Body of pancreas (tissue), 4 donors: ENCODE data around the gene CARMIL3. TPM values are rescaled to one million over a fixed set of nuclear protein-coding genes. Genes with fewer than 3 reads are reported as not detected.

ENCODE experiments used
- ATAC-seq: fragments of 150-250 bp; one replicate; pipeline ENCODE4 v1.9.1; 2016
- DNase-seq, 4 donors: peaks; one replicate each; pipeline ENCODE4 v3.0.0-alpha.2; 2019
- H3K27ac ChIP-seq, 4 donors: fragments of 200-600 bp; sonication (generic); 1 replicate in 3 of 4; 2 replicates in 1 of 4; pipeline versions ENCODE4 v1.5.1 to v1.6.1; 2016 to 2019; ENCODE audit warnings: mild to moderate bottlenecking in 1 of 4, mixed read lengths in 1 of 4, moderate library complexity in 1 of 4
- H3K27me3 ChIP-seq, 2 donors: fragments of 200-600 bp; sonication (generic); one replicate each; pipeline ENCODE4 v1.6.0; 2016; ENCODE audit warnings: mild to moderate bottlenecking in 1 of 2
- H3K36me3 ChIP-seq, 2 donors: fragments of 200-600 bp; sonication (generic); replicated peaks in 1 of 2; 2 replicates each; pipeline ENCODE4 v1.5.1; 2016; ENCODE audit warnings: low read depth in 2 of 2; ENCODE audit not compliant: insufficient read depth in 1 of 2
- H3K4me1 ChIP-seq: fragments of 200-600 bp; sonication (generic); one replicate; pipeline ENCODE4 v1.6.0; 2016
- H3K4me3 ChIP-seq, 2 donors: fragments of 200-600 bp; sonication (generic); 1 replicate in 1 of 2; 2 replicates in 1 of 2; pipeline ENCODE4 v1.5.1; 2016 to 2019
- H3K9me3 ChIP-seq, 3 donors: fragments of 200-600 bp; sonication (generic); 1 replicate in 2 of 3; 2 replicates in 1 of 3; pipeline ENCODE4 v1.5.1; 2016
- POLR2A ChIP-seq, 3 donors: fragments of 450-650 bp; IDR thresholded peaks; one replicate each; pipeline ENCODE4 v1.6.1; 2016; ENCODE audit warnings: antibody characterized with exemption in 3 of 3, mild to moderate bottlenecking in 2 of 3
- WGBS, 2 donors: methylation state at CpG; one replicate each; pipeline ENCODE4 v1.1.5; 2017; 5-methylcytosine and 5-hydroxymethylcytosine counted together
- intact Hi-C: fragments of 100-400 bp; cut with DNase I; formaldehyde crosslinking; loops from one replicate; pipeline ENCODE4 v1.15.1; 2023
- total RNA-seq, 2 donors: library from RNA; depleted of rRNA; stranded (reverse); fragments of >200 nt; gene quantifications; one replicate each; pipeline ENCODE4 v1.1.0, GENCODE V29; 2016
- TF ChIP-seq, protein P1 (sequence below), 7 experiments: fragments of 450-650 bp in 4 of 7; fragments of 200-600 bp in 3 of 7; sonication (generic) in 3 of 7; IDR thresholded peaks; one replicate each; pipeline ENCODE4 v1.5.1; 2016 to 2019; ENCODE audit warnings: antibody characterized with exemption in 7 of 7

Gene CARMIL3
- total RNA-seq, 2 donors from 2014 or later = 0.78 to 0.99 TPM

GRCh38 chr14:24076302-24076601 is 24.4 kb downstream of the CARMIL3 start:
- Histone ChIP-seq H3K9me3 (no peaks in the 10 kb centered on the region), H3K27me3 (no peaks in the 10 kb centered on the region), H3K4me1 (peaks cover 35% of the 10 kb centered on the region), H3K36me3 (no peaks in the 10 kb centered on the region), H3K27ac (no peak overlapping the region), H3K4me3 (no peak overlapping the region)
- DNase-seq (no peak), ATAC-seq (no peak)
- WGBS, 2 donors = 80 to 85% methylated on average over 9 to 10 of the region's 10 CpGs
- intact Hi-C loops = no loop called here
- TF ChIP-seq, protein P1, sequence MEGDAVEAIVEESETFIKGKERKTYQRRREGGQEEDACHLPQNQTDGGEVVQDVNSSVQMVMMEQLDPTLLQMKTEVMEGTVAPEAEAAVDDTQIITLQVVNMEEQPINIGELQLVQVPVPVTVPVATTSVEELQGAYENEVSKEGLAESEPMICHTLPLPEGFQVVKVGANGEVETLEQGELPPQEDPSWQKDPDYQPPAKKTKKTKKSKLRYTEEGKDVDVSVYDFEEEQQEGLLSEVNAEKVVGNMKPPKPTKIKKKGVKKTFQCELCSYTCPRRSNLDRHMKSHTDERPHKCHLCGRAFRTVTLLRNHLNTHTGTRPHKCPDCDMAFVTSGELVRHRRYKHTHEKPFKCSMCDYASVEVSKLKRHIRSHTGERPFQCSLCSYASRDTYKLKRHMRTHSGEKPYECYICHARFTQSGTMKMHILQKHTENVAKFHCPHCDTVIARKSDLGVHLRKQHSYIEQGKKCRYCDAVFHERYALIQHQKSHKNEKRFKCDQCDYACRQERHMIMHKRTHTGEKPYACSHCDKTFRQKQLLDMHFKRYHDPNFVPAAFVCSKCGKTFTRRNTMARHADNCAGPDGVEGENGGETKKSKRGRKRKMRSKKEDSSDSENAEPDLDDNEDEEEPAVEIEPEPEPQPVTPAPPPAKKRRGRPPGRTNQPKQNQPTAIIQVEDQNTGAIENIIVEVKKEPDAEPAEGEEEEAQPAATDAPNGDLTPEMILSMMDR (IDR thresholded peaks at IDR 0.05) = no peak
- TF ChIP-seq POLR2A (IDR thresholded peaks at IDR 0.05) = no peak

DNA sequence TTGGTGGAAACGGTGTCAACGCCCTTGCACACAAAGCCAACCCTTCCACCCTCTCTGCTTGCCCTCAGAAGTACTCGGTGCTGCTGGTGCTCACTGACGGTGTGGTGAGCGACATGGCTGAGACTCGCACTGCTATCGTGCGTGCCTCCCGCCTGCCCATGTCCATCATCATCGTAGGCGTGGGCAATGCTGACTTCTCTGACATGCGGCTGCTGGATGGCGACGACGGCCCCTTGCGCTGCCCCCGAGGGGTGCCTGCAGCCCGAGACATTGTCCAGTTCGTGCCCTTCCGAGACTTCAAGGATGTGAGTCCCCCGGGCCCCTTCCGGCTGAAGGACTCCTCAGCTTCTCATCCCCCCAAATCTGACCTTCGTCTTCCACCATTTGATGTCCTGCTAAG is 25.3 kb downstream of the CARMIL3 start:
- no peak for TF ChIP-seq POLR2A (IDR thresholded peaks at IDR 0.05)
- TF ChIP-seq, protein P1 (IDR thresholded peaks at IDR 0.05) = no peak
- peaks cover 42% of the 10 kb centered on the region for H3K4me1 ChIP-seq
- intact Hi-C loops = no loop called here
- no peaks in the 10 kb centered on the region for H3K9me3 ChIP-seq
- WGBS, 2 donors = 93 to 94% methylated on average over 17 to 23 of the region's 23 CpGs
- ATAC-seq (no peak), DNase-seq (no peak)
- no peaks in the 10 kb centered on the region for H3K27me3 ChIP-seq
- no peak overlapping the region for H3K4me3 ChIP-seq
- no peaks in the 10 kb centered on the region for H3K36me3 ChIP-seq
- no peak overlapping the region for H3K27ac ChIP-seq

DNA sequence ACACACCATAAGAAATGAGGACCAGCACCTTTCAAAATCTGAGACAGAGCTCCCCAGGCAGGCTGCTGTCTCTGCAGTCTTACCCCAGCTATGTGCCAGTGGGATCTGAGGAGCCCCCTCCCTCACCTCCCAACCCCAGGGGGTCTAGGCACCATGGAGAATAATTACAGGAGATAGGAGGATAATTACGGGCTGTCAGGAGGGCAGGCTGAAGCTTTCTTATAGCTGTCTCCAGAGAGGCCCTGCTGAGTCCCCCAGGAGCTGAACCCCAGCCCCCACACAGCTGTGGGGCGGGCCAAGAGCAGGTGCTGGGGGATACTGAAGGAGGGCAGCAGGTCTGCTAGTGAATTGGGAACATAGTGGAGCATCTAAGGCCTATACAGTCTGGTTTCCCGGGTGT is 26.3 kb downstream of the CARMIL3 start:
- Histone ChIP-seq H3K4me3 (no peak overlapping the region), H3K4me1 (peaks cover 33% of the 10 kb centered on the region), H3K9me3 (no peaks in the 10 kb centered on the region), H3K27me3 (no peaks in the 10 kb centered on the region), H3K36me3 (no peaks in the 10 kb centered on the region), H3K27ac (no peak overlapping the region)
- 79 to 81% methylated on average over 3 of the region's 3 CpGs for WGBS, 2 donors
- TF ChIP-seq, protein P1 (IDR thresholded peaks at IDR 0.05) = no peak
- no peak for TF ChIP-seq POLR2A (IDR thresholded peaks at IDR 0.05)
- intact Hi-C loops = no loop called here
- no peak for ATAC-seq
- no peak for DNase-seq

GRCh38 chr14:24079491-24080141 is 27.8 kb downstream of the CARMIL3 start:
- WGBS, 2 donors = 85 to 92% methylated on average over 9 of the region's 9 CpGs
- ATAC-seq (no peak), DNase-seq (peak in 2 of 4 donors; percentile 33 to 55)
- TF ChIP-seq, protein P1 (IDR thresholded peaks at IDR 0.05) = no peak
- TF ChIP-seq POLR2A (IDR thresholded peaks at IDR 0.05) = no peak
- intact Hi-C loops = no loop called here
- H3K4me1 ChIP-seq = peaks cover 24% of the 10 kb centered on the region
- H3K9me3 ChIP-seq = no peaks in the 10 kb centered on the region
- H3K27me3 ChIP-seq = no peaks in the 10 kb centered on the region
- H3K36me3 ChIP-seq = no peaks in the 10 kb centered on the region
- no peak overlapping the region for H3K4me3 ChIP-seq
- H3K27ac ChIP-seq = peak overlapping the region in 1 of 4 donors; percentile 91

DNA sequence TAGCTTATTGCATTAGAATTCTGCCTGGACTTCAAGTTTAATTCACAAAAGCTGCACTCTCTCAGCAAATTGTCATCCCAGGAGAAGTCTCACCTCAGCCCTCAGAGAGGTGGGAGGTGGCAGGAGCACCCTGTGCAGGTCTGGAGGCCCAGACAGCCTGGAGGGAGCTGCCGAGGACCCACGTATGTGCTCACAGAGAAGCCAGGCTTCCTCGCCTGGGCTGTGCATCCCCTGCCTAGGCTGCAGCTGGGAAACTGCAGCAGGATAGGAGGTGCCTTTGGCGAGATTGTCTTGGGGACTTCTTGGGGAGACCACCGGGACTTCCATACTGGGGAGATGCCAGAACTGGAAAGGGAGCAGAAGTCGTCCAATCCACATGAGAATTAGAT is 28.3 kb downstream of the CARMIL3 start:
- no peak overlapping the region for H3K4me3 ChIP-seq
- no peaks in the 10 kb centered on the region for H3K36me3 ChIP-seq
- peak overlapping the region in 3 of 4 donors; percentile 83 to 91 (median 91) for H3K27ac ChIP-seq
- H3K27me3 ChIP-seq = no peaks in the 10 kb centered on the region
- TF ChIP-seq, protein P1 (IDR thresholded peaks at IDR 0.05) = no peak
- TF ChIP-seq POLR2A (IDR thresholded peaks at IDR 0.05) = no peak
- no peak for ATAC-seq
- intact Hi-C loops = no loop called here
- WGBS, 2 donors = 71% methylated on average over 3 to 6 of the region's 6 CpGs
- no peak for DNase-seq
- H3K4me1 ChIP-seq = peaks cover 18% of the 10 kb centered on the region
- no peaks in the 10 kb centered on the region for H3K9me3 ChIP-seq
